Mesenchymal stem cell (in vitro differentiated cells and primary cell): Measurements from ENCODE around the gene PANK1.

ENCODE experiments used
- DNase-seq: peaks from one replicate; pipeline ENCODE4 v3.0.0-alpha.2; 2013
- H2AFZ ChIP-seq: one replicate; pipeline ENCODE4 v1.6.1; 2013; ENCODE audit warnings: low read depth, mild to moderate bottlenecking, control low read depth, inconsistent platforms, low read length, moderate library complexity
- H2AK5ac ChIP-seq: 2 replicates; pipeline ENCODE4 v1.6.1; 2013; ENCODE audit warnings: low read length, moderate library complexity, mild to moderate bottlenecking, inconsistent platforms; ENCODE audit not compliant: severe bottlenecking
- H2BK120ac ChIP-seq: one replicate; pipeline ENCODE4 v1.6.1; 2013; ENCODE audit warnings: low read depth, mild to moderate bottlenecking, inconsistent platforms, low read length, moderate library complexity
- H2BK12ac ChIP-seq, 2 experiments: one replicate each; pipeline ENCODE4 v1.6.1; 2013; ENCODE audit warnings: inconsistent platforms in 2 of 2, low read length in 2 of 2, mild to moderate bottlenecking in 2 of 2, moderate library complexity in 2 of 2, control low read depth in 1 of 2
- H2BK15ac ChIP-seq: one replicate; pipeline ENCODE4 v1.6.1; 2013; ENCODE audit warnings: mild to moderate bottlenecking, low read depth, inconsistent platforms; ENCODE audit not compliant: poor library complexity, severe bottlenecking
- H2BK5ac ChIP-seq: 2 replicates; pipeline ENCODE4 v1.6.1; 2013; ENCODE audit warnings: low read depth, mild to moderate bottlenecking, low read length, control low read depth, inconsistent platforms; ENCODE audit not compliant: poor library complexity, severe bottlenecking
- H3K14ac ChIP-seq, 2 experiments: one replicate each; pipeline ENCODE4 v1.6.1; 2013; ENCODE audit warnings: inconsistent platforms in 2 of 2, low read length in 2 of 2, control low read depth in 1 of 2, mild to moderate bottlenecking in 1 of 2, moderate library complexity in 1 of 2
- H3K18ac ChIP-seq, 2 experiments: one replicate each; pipeline ENCODE4 v1.6.1; 2013; ENCODE audit warnings: inconsistent platforms in 2 of 2, low read length in 2 of 2, control low read depth in 1 of 2, low read depth in 1 of 2, mild to moderate bottlenecking in 1 of 2
- H3K23ac ChIP-seq, 2 experiments: one replicate each; pipeline ENCODE4 v1.6.1; 2013; ENCODE audit warnings: inconsistent platforms in 2 of 2, low read length in 2 of 2, mild to moderate bottlenecking in 2 of 2, moderate library complexity in 2 of 2, control low read depth in 1 of 2
- H3K27ac ChIP-seq: 2 replicates; pipeline ENCODE4 v1.5.1; 2013; ENCODE audit warnings: mild to moderate bottlenecking, moderate library complexity, low read length, control low read depth, inconsistent platforms; ENCODE audit not compliant: poor library complexity, severe bottlenecking
- H3K27me3 ChIP-seq, 2 experiments: 2 replicates each; pipeline versions ENCODE4 v1.6.1 to v1.7.0; 2013; ENCODE audit warnings: low read length in 2 of 2, mild to moderate bottlenecking in 2 of 2, moderate library complexity in 2 of 2, control low read depth in 1 of 2, inconsistent platforms in 1 of 2; ENCODE audit not compliant: control insufficient read depth in 1 of 2, insufficient read depth in 1 of 2
- H3K36me3 ChIP-seq, 2 experiments: 2 replicates each; pipeline versions ENCODE4 v1.6.1 to v1.7.0; 2013; ENCODE audit warnings: low read length in 2 of 2, control low read depth in 1 of 2, inconsistent platforms in 1 of 2, low read depth in 1 of 2, mild to moderate bottlenecking in 1 of 2; ENCODE audit not compliant: insufficient read depth in 2 of 2, control insufficient read depth in 1 of 2
- H3K4ac ChIP-seq, 2 experiments: one replicate each; pipeline ENCODE4 v1.6.1; 2013; ENCODE audit warnings: inconsistent platforms in 2 of 2, low read length in 2 of 2, mild to moderate bottlenecking in 2 of 2, moderate library complexity in 2 of 2, control low read depth in 1 of 2, low read depth in 1 of 2
- H3K4me1 ChIP-seq: 2 replicates; pipeline ENCODE4 v1.6.1; 2013; ENCODE audit warnings: low read depth, low read length, control low read depth; ENCODE audit not compliant: control insufficient read depth, insufficient read depth
- H3K4me2 ChIP-seq: 2 replicates; pipeline ENCODE4 v1.6.1; 2013; ENCODE audit warnings: low read length, mild to moderate bottlenecking, inconsistent platforms; ENCODE audit not compliant: poor library complexity, severe bottlenecking
- H3K4me3 ChIP-seq, 2 experiments: 2 replicates each; pipeline versions ENCODE4 v1.5.1 to v1.7.0; 2013; ENCODE audit warnings: low read length in 2 of 2, mild to moderate bottlenecking in 2 of 2, control low read depth in 1 of 2, low read depth in 1 of 2; ENCODE audit not compliant: insufficient read depth in 1 of 2
- H3K79me1 ChIP-seq: replicated peaks from 2 replicates; pipeline ENCODE4 v1.6.1; 2013; ENCODE audit warnings: mild to moderate bottlenecking, control low read depth, low read length, inconsistent platforms; ENCODE audit not compliant: poor library complexity, severe bottlenecking
- H3K9ac ChIP-seq: 2 replicates; pipeline ENCODE4 v1.7.0; 2013; ENCODE audit warnings: mild to moderate bottlenecking, low read length, moderate library complexity
- H3K9me3 ChIP-seq: 2 replicates; pipeline ENCODE4 v1.7.0; 2013; ENCODE audit warnings: mild to moderate bottlenecking, low read length; ENCODE audit not compliant: control insufficient read depth
- H4K8ac ChIP-seq: one replicate; pipeline ENCODE4 v1.6.1; 2013; ENCODE audit warnings: inconsistent platforms, mild to moderate bottlenecking, low read length, moderate library complexity
- H4K91ac ChIP-seq: one replicate; pipeline ENCODE4 v1.6.1; 2013; ENCODE audit warnings: mild to moderate bottlenecking, low read length, inconsistent platforms
- WGBS: methylation state at CpG from one replicate; pipeline ENCODE4 v1.1.7; 2013; ENCODE audit warnings: mixed read lengths; 5-methylcytosine and 5-hydroxymethylcytosine counted together

Gene PANK1

DNA sequence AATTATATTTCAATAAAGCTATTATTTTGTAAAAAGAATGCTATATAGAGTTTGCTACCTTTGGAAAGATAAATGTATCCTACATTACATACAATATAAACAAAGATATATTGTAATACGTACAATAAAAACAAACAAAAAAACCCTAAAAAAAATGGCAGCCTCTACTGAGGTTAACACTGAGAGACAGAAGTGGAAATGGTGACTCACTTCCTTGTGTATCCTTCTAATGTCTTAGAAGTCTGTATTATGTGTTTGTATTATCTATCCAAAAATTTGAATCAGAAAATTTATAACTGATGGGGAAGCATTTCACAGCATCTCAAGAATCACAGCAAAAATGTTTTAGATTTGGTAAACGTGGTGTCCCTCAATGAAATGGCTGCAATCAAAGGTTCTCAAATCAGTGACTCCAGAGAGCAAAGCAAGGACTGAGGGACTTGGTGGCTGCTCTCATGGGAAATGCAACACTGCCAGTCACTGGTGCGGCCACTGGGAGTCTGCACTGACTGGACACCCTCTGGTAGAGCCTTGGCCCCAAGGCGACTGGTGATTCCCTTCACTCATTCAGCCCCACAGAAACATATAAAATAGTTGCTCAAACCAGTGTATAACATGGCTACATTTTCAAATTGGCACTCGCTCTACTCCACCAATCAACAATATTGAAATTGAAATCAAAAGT is 53.8 kb downstream of the PANK1 start:
- DNase-seq, result peak; percentile 51
- peak overlapping the region in 1 of 2 experiments; percentile 49 for H2BK12ac ChIP-seq
- H4K91ac ChIP-seq, result no peak overlapping the region
- 86% methylated on average over 4 of the region's 5 CpGs for WGBS
- no peak overlapping the region for H3K23ac ChIP-seq
- no peak overlapping the region for H2BK5ac ChIP-seq
- no peak overlapping the region for H2AK5ac ChIP-seq
- H3K4me1 ChIP-seq, result peaks cover 3% of the 10 kb centered on the region
- no peak overlapping the region for H3K4me2 ChIP-seq
- H3K36me3 ChIP-seq, result peaks cover 3 to 21% of the 10 kb centered on the region in 2 experiments
- H2BK120ac ChIP-seq, result no peak overlapping the region
- H2AFZ ChIP-seq, result no peak overlapping the region
- peaks cover 4% of the 10 kb centered on the region for H3K79me1 ChIP-seq
- H3K9me3 ChIP-seq, result no peaks in the 10 kb centered on the region
- no peak overlapping the region for H3K14ac ChIP-seq
- H3K27ac ChIP-seq, result no peak overlapping the region
- H2BK15ac ChIP-seq, result peak overlapping the region; percentile 17
- peak overlapping the region; percentile 3 to 95 for H3K18ac ChIP-seq
- H3K4ac ChIP-seq, result peak overlapping the region in 1 of 2 experiments; percentile 32
- H3K27me3 ChIP-seq, result no peaks in the 10 kb centered on the region
- H3K9ac ChIP-seq, result no peak overlapping the region
- H4K8ac ChIP-seq, result no peak overlapping the region
- no peak overlapping the region for H3K4me3 ChIP-seq

DNA sequence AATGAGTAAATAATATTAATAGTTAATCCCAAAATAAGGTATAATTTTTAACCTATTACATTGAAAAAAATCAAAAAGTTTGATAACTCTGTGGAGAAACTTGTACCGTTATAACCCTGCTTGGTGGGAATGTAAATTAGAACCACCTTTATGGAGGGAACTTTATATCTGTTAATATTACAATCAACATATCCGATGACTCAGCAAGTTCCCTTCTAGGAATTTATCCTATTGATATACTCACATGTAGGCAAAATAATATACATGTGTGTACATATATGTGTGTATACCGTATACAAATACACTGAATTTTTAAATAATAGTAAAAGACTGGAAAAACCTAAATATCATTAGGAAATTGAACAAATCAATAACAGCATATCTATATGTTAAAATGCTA is 54.7 kb downstream of the PANK1 start:
- no peaks in the 10 kb centered on the region for H3K9me3 ChIP-seq
- no peak overlapping the region for H2BK5ac ChIP-seq
- no peak overlapping the region for H3K4me2 ChIP-seq
- H2AFZ ChIP-seq, result no peak overlapping the region
- H4K8ac ChIP-seq, result no peak overlapping the region
- no peak for DNase-seq
- no peaks in the 10 kb centered on the region for H3K27me3 ChIP-seq
- H3K4me1 ChIP-seq, result peaks cover 3% of the 10 kb centered on the region
- H3K23ac ChIP-seq, result no peak overlapping the region
- H2BK12ac ChIP-seq, result no peak overlapping the region
- no peak overlapping the region for H3K27ac ChIP-seq
- H3K79me1 ChIP-seq, result peaks cover 4% of the 10 kb centered on the region
- WGBS, result no CpG with 5 or more reads among the region's 3 CpGs
- H2BK120ac ChIP-seq, result no peak overlapping the region
- H3K9ac ChIP-seq, result no peak overlapping the region
- H2BK15ac ChIP-seq, result no peak overlapping the region
- no peak overlapping the region for H3K14ac ChIP-seq
- peaks cover 3 to 21% of the 10 kb centered on the region in 2 experiments for H3K36me3 ChIP-seq
- H3K4ac ChIP-seq, result no peak overlapping the region
- H3K4me3 ChIP-seq, result no peak overlapping the region
- H2AK5ac ChIP-seq, result no peak overlapping the region
- H4K91ac ChIP-seq, result no peak overlapping the region
- no peak overlapping the region for H3K18ac ChIP-seq

DNA sequence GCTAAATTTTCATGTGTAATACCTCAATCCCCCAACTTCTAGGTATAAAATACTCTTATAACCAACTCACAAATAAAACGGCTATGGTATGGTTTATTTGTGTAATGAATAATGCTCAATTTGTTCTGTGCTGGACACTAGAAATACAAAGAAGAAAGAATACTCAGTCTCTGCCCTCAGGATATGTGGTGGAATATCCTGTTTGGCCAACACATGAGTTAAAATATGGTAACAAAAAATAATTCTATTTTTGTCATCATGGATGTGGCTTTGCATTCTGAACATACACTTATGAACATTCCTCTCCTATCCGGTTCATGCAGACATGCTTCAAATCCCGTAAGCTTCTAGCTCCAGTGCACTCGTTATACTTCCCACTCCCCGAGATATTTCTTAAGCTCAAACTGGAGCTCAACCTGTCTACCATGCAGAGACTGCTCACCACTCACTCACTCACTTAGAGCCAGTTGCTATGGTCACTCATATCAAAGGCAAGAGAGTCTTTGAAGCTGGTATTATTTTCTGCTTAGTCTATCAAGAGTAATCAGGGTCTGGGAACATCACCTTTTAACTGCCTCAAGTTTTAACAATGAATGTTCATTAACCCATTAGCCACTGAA is 55.8 kb downstream of the PANK1 start:
- no peak overlapping the region for H3K4me2 ChIP-seq
- H2BK15ac ChIP-seq, result no peak overlapping the region
- no peak overlapping the region for H3K23ac ChIP-seq
- H3K9ac ChIP-seq, result no peak overlapping the region
- no peaks in the 10 kb centered on the region for H3K9me3 ChIP-seq
- no peak overlapping the region for H2AK5ac ChIP-seq
- no peak overlapping the region for H4K91ac ChIP-seq
- peak overlapping the region; percentile 21 to 33 for H3K18ac ChIP-seq
- peaks cover 3% of the 10 kb centered on the region for H3K4me1 ChIP-seq
- H2BK12ac ChIP-seq, result no peak overlapping the region
- no peak overlapping the region for H2AFZ ChIP-seq
- no peak overlapping the region for H3K4me3 ChIP-seq
- no peak overlapping the region for H3K4ac ChIP-seq
- H3K79me1 ChIP-seq, result peaks cover 2% of the 10 kb centered on the region
- no peak overlapping the region for H3K14ac ChIP-seq
- DNase-seq, result no peak
- peaks cover 3 to 21% of the 10 kb centered on the region in 2 experiments for H3K36me3 ChIP-seq
- no peak overlapping the region for H2BK120ac ChIP-seq
- WGBS, result 90% methylated on average over 4 of the region's 5 CpGs
- no peak overlapping the region for H2BK5ac ChIP-seq
- no peak overlapping the region for H4K8ac ChIP-seq
- H3K27ac ChIP-seq, result no peak overlapping the region
- H3K27me3 ChIP-seq, result no peaks in the 10 kb centered on the region

DNA sequence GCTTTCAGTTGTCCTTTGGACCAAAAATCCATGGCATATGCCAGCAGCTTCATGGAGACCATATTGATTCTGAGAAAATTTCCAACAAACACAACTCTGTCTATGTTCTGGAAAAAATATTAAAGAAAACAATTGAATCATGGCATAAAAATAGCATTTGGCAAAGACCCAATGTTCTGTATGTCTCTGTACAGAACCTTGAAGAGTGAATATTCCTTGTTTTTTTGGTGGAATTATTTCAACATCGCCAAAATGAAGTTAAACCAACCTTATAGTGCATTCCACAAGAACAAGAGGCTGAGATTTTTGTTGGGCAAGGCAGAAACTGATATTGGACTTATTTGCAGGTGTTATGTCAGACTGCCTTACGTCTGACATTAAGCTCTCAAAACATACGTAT is 56.4 kb downstream of the PANK1 start:
- no peak overlapping the region for H2BK12ac ChIP-seq
- H3K9me3 ChIP-seq, result no peaks in the 10 kb centered on the region
- no peak overlapping the region for H4K91ac ChIP-seq
- H3K79me1 ChIP-seq, result peaks cover 2% of the 10 kb centered on the region
- H2BK5ac ChIP-seq, result no peak overlapping the region
- H3K4me1 ChIP-seq, result peaks cover 3% of the 10 kb centered on the region
- H3K18ac ChIP-seq, result no peak overlapping the region
- H2AFZ ChIP-seq, result no peak overlapping the region
- no peak overlapping the region for H3K4me3 ChIP-seq
- no peak overlapping the region for H2AK5ac ChIP-seq
- no peak overlapping the region for H3K9ac ChIP-seq
- H3K4ac ChIP-seq, result no peak overlapping the region
- H3K27me3 ChIP-seq, result no peaks in the 10 kb centered on the region
- H3K4me2 ChIP-seq, result no peak overlapping the region
- H2BK120ac ChIP-seq, result no peak overlapping the region
- no peak overlapping the region for H2BK15ac ChIP-seq
- WGBS, result 96% methylated on average over 3 of the region's 3 CpGs
- no peak overlapping the region for H3K23ac ChIP-seq
- H3K14ac ChIP-seq, result no peak overlapping the region
- H3K36me3 ChIP-seq, result peaks cover 3 to 19% of the 10 kb centered on the region in 2 experiments
- no peak for DNase-seq
- H3K27ac ChIP-seq, result no peak overlapping the region
- no peak overlapping the region for H4K8ac ChIP-seq
